ENCODE data around the gene NFU1.

Gene NFU1

GRCh38 chr2:69436596-69436937 lies 668 bp downstream of the NFU1 start:
- no peak for TF ChIP-seq SIN3A (IDR thresholded peaks at IDR 0.05; ENCODE audit: borderline replicate concordance, insufficient read depth, low read length)
- TF ChIP-seq REST (IDR thresholded peaks at IDR 0.05; ENCODE audit: insufficient read depth in 1 of 2, low read depth in 2 of 2, low read length in 2 of 2): no peak
- TF ChIP-seq TAF1 (IDR thresholded peaks at IDR 0.05; ENCODE audit: borderline replicate concordance, insufficient read depth, low read length): no peak
- no peak for TF ChIP-seq POLR2AphosphoS5 (IDR thresholded peaks at IDR 0.05; ENCODE audit: low read depth, low read length)
- no peak for TF ChIP-seq FOXP2 (optimal IDR thresholded peaks at IDR 0.05; ENCODE audit: borderline replicate concordance, extremely low read depth, extremely low read length, insufficient read depth)

- TF ChIP-seq POLR2AphosphoS5 (IDR thresholded peaks at IDR 0.05; ENCODE audit: low read depth, low read length): no peak
- no peak for TF ChIP-seq FOXP2 (optimal IDR thresholded peaks at IDR 0.05; ENCODE audit: borderline replicate concordance, extremely low read depth, extremely low read length, insufficient read depth)
- TF ChIP-seq REST (IDR thresholded peaks at IDR 0.05; ENCODE audit: insufficient read depth in 1 of 2, low read depth in 2 of 2, low read length in 2 of 2): no peak
- no peak for TF ChIP-seq SIN3A (IDR thresholded peaks at IDR 0.05; ENCODE audit: borderline replicate concordance, insufficient read depth, low read length)
- TF ChIP-seq TAF1 (IDR thresholded peaks at IDR 0.05; ENCODE audit: borderline replicate concordance, insufficient read depth, low read length): no peak
Observed at GRCh38 chr2:69434753-69435152, 2.5 kb downstream of the NFU1 start.

- TF ChIP-seq SIN3A (IDR thresholded peaks at IDR 0.05; ENCODE audit: borderline replicate concordance, insufficient read depth, low read length) (no peak), FOXP2 (optimal IDR thresholded peaks at IDR 0.05; ENCODE audit: borderline replicate concordance, extremely low read depth, extremely low read length, insufficient read depth) (no peak), TAF1 (IDR thresholded peaks at IDR 0.05; ENCODE audit: borderline replicate concordance, insufficient read depth, low read length) (no peak), POLR2AphosphoS5 (IDR thresholded peaks at IDR 0.05; ENCODE audit: low read depth, low read length) (no peak), REST (IDR thresholded peaks at IDR 0.05; ENCODE audit: insufficient read depth in 1 of 2, low read depth in 2 of 2, low read length in 2 of 2) (no peak)
Observed at GRCh38 chr2:69429491-69430183, 7.6 kb downstream of the NFU1 start.

GRCh38 chr2:69428981-69429380 lies 8.3 kb downstream of the NFU1 start:
- TF ChIP-seq SIN3A (IDR thresholded peaks at IDR 0.05; ENCODE audit: borderline replicate concordance, insufficient read depth, low read length) (no peak), REST (IDR thresholded peaks at IDR 0.05; ENCODE audit: insufficient read depth in 1 of 2, low read depth in 2 of 2, low read length in 2 of 2) (no peak), POLR2AphosphoS5 (IDR thresholded peaks at IDR 0.05; ENCODE audit: low read depth, low read length) (no peak), FOXP2 (optimal IDR thresholded peaks at IDR 0.05; ENCODE audit: borderline replicate concordance, extremely low read depth, extremely low read length, insufficient read depth) (no peak), TAF1 (IDR thresholded peaks at IDR 0.05; ENCODE audit: borderline replicate concordance, insufficient read depth, low read length) (no peak)

Measured in PFSK-1 (cell line).